Osteoblast (primary cell): ENCODE measurements around the gene RAP1GAP. TPM values are rescaled to one million over a fixed set of nuclear protein-coding genes. Genes with fewer than 3 reads are reported as not detected.

ENCODE experiments used
- DNase-seq: peaks from one replicate; pipeline ENCODE4 v3.0.0; 2011; ENCODE audit warnings: low spot score, mixed read lengths; ENCODE audit not compliant: insufficient read length; ENCODE audit errors: missing footprints
- H2AFZ ChIP-seq: 2 replicates; pipeline ENCODE4 v1.6.0; 2011; ENCODE audit warnings: mild to moderate bottlenecking, low read length
- H3K27ac ChIP-seq: 2 replicates; pipeline ENCODE4 v1.5.1; 2011; ENCODE audit warnings: mild to moderate bottlenecking, low read depth, low read length, moderate library complexity
- H3K27me3 ChIP-seq: 2 replicates; pipeline ENCODE4 v1.6.0; 2012; ENCODE audit warnings: mild to moderate bottlenecking, control low read depth, inconsistent platforms, low read length, moderate library complexity; ENCODE audit not compliant: insufficient read depth
- H3K36me3 ChIP-seq: 2 replicates; pipeline ENCODE4 v1.5.1; 2011; ENCODE audit warnings: mild to moderate bottlenecking, low read length, control low read depth, moderate library complexity; ENCODE audit not compliant: insufficient read depth
- H3K4me1 ChIP-seq: 2 replicates; pipeline ENCODE4 v1.5.1; 2011; ENCODE audit warnings: mild to moderate bottlenecking, low read length, control low read depth, moderate library complexity; ENCODE audit not compliant: insufficient read depth
- H3K4me2 ChIP-seq: 2 replicates; pipeline ENCODE4 v1.6.0; 2011; ENCODE audit warnings: mild to moderate bottlenecking, low read length; ENCODE audit not compliant: insufficient read depth
- H3K4me3 ChIP-seq: fragments of 200-600 bp; sonication (generic); 3 replicates; pipeline ENCODE4 v1.5.1; 2012; ENCODE audit warnings: mild to moderate bottlenecking, low read length, inconsistent platforms; ENCODE audit not compliant: insufficient read depth
- H3K79me2 ChIP-seq: 2 replicates; pipeline ENCODE4 v1.6.0; 2012; ENCODE audit warnings: mild to moderate bottlenecking, low read length, control low read depth, inconsistent platforms; ENCODE audit not compliant: insufficient read depth
- H3K9me3 ChIP-seq: 2 replicates; pipeline ENCODE4 v1.5.1; 2011; ENCODE audit warnings: low read depth, low read length, control low read depth
- H4K20me1 ChIP-seq: 2 replicates; pipeline ENCODE4 v1.6.0; 2012; ENCODE audit warnings: mild to moderate bottlenecking, low read length, control low read depth; ENCODE audit not compliant: insufficient read depth
- CTCF ChIP-seq: IDR thresholded peaks from 2 replicates; pipeline ENCODE4 v1.5.1; 2011; ENCODE audit warnings: mild to moderate bottlenecking, low read depth, low read length, moderate library complexity; ENCODE audit errors: extremely low read depth
- total RNA-seq: library from RNA; depleted of rRNA; stranded (reverse); fragments of >200 nt; gene quantifications from 2 replicates; pipeline ENCODE4 v1.2.3, GENCODE V29; 2012

Gene RAP1GAP
- total RNA-seq, 1 donor: under 0.01 TPM

GRCh38 chr1:21574466-21575151 lies 94.5 kb downstream of the RAP1GAP start:
- Histone ChIP-seq H3K27me3 (peaks cover 2% of the 10 kb centered on the region), H4K20me1 (peaks cover 3% of the 10 kb centered on the region), H3K4me3 (peak overlapping the region; percentile 8), H3K27ac (peak overlapping the region; percentile 0), H2AFZ (no peak overlapping the region), H3K4me2 (peak overlapping the region; percentile 10), H3K79me2 (no peaks in the 10 kb centered on the region), H3K36me3 (no peaks in the 10 kb centered on the region), H3K9me3 (peaks cover 2% of the 10 kb centered on the region), H3K4me1 (peaks cover 11% of the 10 kb centered on the region)
- peak; percentile 95 for DNase-seq
- TF ChIP-seq CTCF: no peak

- no peak overlapping the region for H2AFZ ChIP-seq
- peak; percentile 89 for DNase-seq
- peak; percentile 70 for TF ChIP-seq CTCF
These were observed 95.1 kb downstream of the RAP1GAP start for GRCh38 chr1:21573971-21574465.

GRCh38 chr1:21573475-21573874 lies 95.7 kb downstream of the RAP1GAP start:
- TF ChIP-seq CTCF: no peak
- peak; percentile 54 for DNase-seq
- Histone ChIP-seq H3K27me3 (no peaks in the 10 kb centered on the region), H3K4me1 (peaks cover 20% of the 10 kb centered on the region), H3K79me2 (no peaks in the 10 kb centered on the region), H3K4me3 (no peak overlapping the region), H3K36me3 (no peaks in the 10 kb centered on the region), H3K27ac (no peak overlapping the region), H4K20me1 (peaks cover 3% of the 10 kb centered on the region), H3K4me2 (no peak overlapping the region), H3K9me3 (peaks cover 2% of the 10 kb centered on the region), H2AFZ (no peak overlapping the region)

More at GRCh38 chr1:21573971-21574465, 95.1 kb downstream of the RAP1GAP start:
- H3K79me2 ChIP-seq: no peaks in the 10 kb centered on the region
- no peak overlapping the region for H3K27ac ChIP-seq
- H3K36me3 ChIP-seq: no peaks in the 10 kb centered on the region
- peaks cover 15% of the 10 kb centered on the region for H3K4me1 ChIP-seq
- H3K4me2 ChIP-seq: peak overlapping the region; percentile 10
- peaks cover 3% of the 10 kb centered on the region for H4K20me1 ChIP-seq
- no peak overlapping the region for H3K4me3 ChIP-seq
- H3K27me3 ChIP-seq: no peaks in the 10 kb centered on the region
- peaks cover 2% of the 10 kb centered on the region for H3K9me3 ChIP-seq

- DNase-seq: peak; percentile 2
- no peak for TF ChIP-seq CTCF
These were observed 96.4 kb downstream of the RAP1GAP start for GRCh38 chr1:21572735-21573277.

More at GRCh38 chr1:21572735-21573277, 96.4 kb downstream of the RAP1GAP start:
- no peaks in the 10 kb centered on the region for H3K79me2 ChIP-seq
- peaks cover 27% of the 10 kb centered on the region for H3K4me1 ChIP-seq
- H3K27me3 ChIP-seq: no peaks in the 10 kb centered on the region
- H2AFZ ChIP-seq: no peak overlapping the region
- H4K20me1 ChIP-seq: peaks cover 3% of the 10 kb centered on the region
- no peak overlapping the region for H3K4me3 ChIP-seq
- H3K9me3 ChIP-seq: peaks cover 2% of the 10 kb centered on the region
- H3K36me3 ChIP-seq: no peaks in the 10 kb centered on the region
- no peak overlapping the region for H3K27ac ChIP-seq
- no peak overlapping the region for H3K4me2 ChIP-seq
